Activated effector memory CD4-positive, alpha-beta T cell treated with anti-CD3 and anti-CD28 coated beads, Interleukin-2, amount 50 U/mL, for 16 hours (primary cell): ENCODE data around the gene IQGAP1.
A peak's percentile ranks its signal among the peaks of the same experiment; 100 is the strongest.
"Not testable (repeated sequence)": the region's sequence is repeated elsewhere in the genome, so short reads cannot be mapped to it uniquely, and the experiment has no call there.

Experiments
- DNase-seq: peaks from one replicate; pipeline ENCODE4 v3.0.0-alpha.2; 2020

Gene IQGAP1

GRCh38 chr15:90493647-90494046 lies 105.6 kb downstream of the IQGAP1 start:
- no peak for DNase-seq

GRCh38 chr15:90495067-90495466 lies 107.0 kb downstream of the IQGAP1 start:
- DNase-seq, result no peak

- no peak for DNase-seq
Measured at GRCh38 chr15:90496791-90497190, 108.7 kb downstream of the IQGAP1 start.

GRCh38 chr15:90497376-90497775 lies 109.3 kb downstream of the IQGAP1 start:
- no peak for DNase-seq

GRCh38 chr15:90497912-90498311 lies 109.9 kb downstream of the IQGAP1 start:
- no peak for DNase-seq

GRCh38 chr15:90500171-90500570 lies 112.1 kb downstream of the IQGAP1 start:
- no peak for DNase-seq

- no peak for DNase-seq
Measured at GRCh38 chr15:90501898-90502297, 113.9 kb downstream of the IQGAP1 start.

GRCh38 chr15:90510781-90511180 lies 122.7 kb downstream of the IQGAP1 start:
- DNase-seq, result not testable (repeated sequence)

GRCh38 chr15:90511211-90511618 lies 123.2 kb downstream of the IQGAP1 start:
- not testable (repeated sequence) for DNase-seq

GRCh38 chr15:90512276-90512675 lies 124.2 kb downstream of the IQGAP1 start:
- DNase-seq, result no peak

- no peak for DNase-seq
Measured at GRCh38 chr15:90512981-90513380, 124.9 kb downstream of the IQGAP1 start.

GRCh38 chr15:90513448-90513847 lies 125.4 kb downstream of the IQGAP1 start:
- no peak for DNase-seq

- DNase-seq, result not testable (repeated sequence)
Measured at GRCh38 chr15:90513893-90514292, 125.9 kb downstream of the IQGAP1 start.

GRCh38 chr15:90519688-90520087 lies 131.6 kb downstream of the IQGAP1 start:
- DNase-seq, result no peak

GRCh38 chr15:90520365-90520764 lies 132.3 kb downstream of the IQGAP1 start:
- DNase-seq, result no peak

- DNase-seq, result no peak
Measured at GRCh38 chr15:90523373-90523772, 135.3 kb downstream of the IQGAP1 start.

- DNase-seq, result not testable (repeated sequence)
Measured at GRCh38 chr15:90524018-90524803, 136.2 kb downstream of the IQGAP1 start.

GRCh38 chr15:90529011-90529370 lies 140.9 kb downstream of the IQGAP1 start:
- DNase-seq, result no peak

- DNase-seq, result peak; percentile 85
Measured at GRCh38 chr15:90529371-90530249, 141.6 kb downstream of the IQGAP1 start, which contains the start of gene CRTC3. Gene CRTC3 (plus strand): TSS chr15:90529923. CDS start chr15:90530072, 149 bp downstream.

- DNase-seq, result peak; percentile 81
Measured at GRCh38 chr15:90530250-90531051, 142.4 kb downstream of the IQGAP1 start.

- DNase-seq, result no peak
Measured at GRCh38 chr15:90531147-90531546, 143.1 kb downstream of the IQGAP1 start.

- DNase-seq, result no peak
Measured at GRCh38 chr15:90535254-90535653, 147.2 kb downstream of the IQGAP1 start.

GRCh38 chr15:90539789-90540188 lies 151.7 kb downstream of the IQGAP1 start:
- DNase-seq, result peak; percentile 73
